ENCODE data around the gene IDH3B. TPM values are rescaled to one million over a fixed set of nuclear protein-coding genes. Genes with fewer than 3 reads are reported as not detected.

The IDH3B gene
- total and polyA plus RNA-seq, 2 of the 13 experiments (the other 11 are each of a cell fraction or from before 2014, with no cell fraction given): 215 to 254 TPM

DNA sequence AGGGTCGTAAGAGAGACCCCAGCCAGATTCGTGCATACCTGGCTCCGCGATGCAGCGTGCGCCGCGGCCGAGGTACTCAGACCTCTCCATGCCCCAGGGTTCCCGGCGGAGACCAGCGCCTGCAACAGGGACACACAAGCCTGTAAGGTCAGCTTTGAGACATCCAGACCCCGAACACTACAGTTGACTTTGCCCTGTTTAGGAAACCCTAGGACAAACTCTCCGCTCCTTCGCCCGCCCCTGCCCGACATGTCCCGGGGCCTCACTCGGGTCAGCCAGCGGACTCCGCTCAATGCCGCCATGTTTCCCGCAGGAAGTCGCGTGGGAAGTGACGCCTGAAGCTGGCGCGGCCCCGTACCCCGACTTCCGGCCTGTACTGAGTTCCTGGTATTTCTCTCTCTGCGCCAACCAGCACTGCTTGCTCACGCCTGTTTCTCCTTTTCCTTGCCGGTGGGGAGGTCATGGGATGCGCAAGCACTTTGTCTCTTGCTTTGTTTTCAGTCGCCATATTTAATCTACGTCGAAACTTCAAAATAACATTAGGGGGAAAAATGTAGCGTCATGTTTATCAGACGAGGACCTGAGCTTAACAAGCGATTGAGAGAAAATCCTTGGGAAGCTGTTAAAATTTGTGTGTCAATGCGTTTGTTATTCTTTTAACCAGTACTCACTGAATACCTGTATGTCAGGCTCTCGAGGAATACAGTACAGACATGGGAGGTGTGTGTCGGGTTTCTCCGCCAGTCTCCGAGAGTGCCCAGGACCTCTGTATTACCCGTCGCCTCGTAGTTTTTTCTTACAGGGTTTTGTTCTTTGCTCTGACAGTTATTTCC, at the start of gene IDH3B (continued):
- TF ChIP-seq, protein P1, sequence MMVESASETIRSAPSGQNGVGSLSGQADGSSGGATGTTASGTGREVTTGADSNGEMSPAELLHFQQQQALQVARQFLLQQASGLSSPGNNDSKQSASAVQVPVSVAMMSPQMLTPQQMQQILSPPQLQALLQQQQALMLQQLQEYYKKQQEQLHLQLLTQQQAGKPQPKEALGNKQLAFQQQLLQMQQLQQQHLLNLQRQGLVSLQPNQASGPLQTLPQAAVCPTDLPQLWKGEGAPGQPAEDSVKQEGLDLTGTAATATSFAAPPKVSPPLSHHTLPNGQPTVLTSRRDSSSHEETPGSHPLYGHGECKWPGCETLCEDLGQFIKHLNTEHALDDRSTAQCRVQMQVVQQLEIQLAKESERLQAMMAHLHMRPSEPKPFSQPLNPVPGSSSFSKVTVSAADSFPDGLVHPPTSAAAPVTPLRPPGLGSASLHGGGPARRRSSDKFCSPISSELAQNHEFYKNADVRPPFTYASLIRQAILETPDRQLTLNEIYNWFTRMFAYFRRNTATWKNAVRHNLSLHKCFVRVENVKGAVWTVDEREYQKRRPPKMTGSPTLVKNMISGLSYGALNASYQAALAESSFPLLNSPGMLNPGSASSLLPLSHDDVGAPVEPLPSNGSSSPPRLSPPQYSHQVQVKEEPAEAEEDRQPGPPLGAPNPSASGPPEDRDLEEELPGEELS (CRISPR knock-in tag; IDR thresholded peaks at IDR 0.05): peak; percentile 47
- TF ChIP-seq ATAD3A (CRISPR knock-in tag; IDR thresholded peaks at IDR 0.05) (peak; percentile 8; the same call in 1 of the 2 replicates), ZNF569 (CRISPR knock-in tag; IDR thresholded peaks at IDR 0.05; ENCODE audit: borderline replicate concordance) (0 out of 2 replicates have a peak, but pooled peaks have one; percentile 60), ZNF788 (CRISPR knock-in tag; IDR thresholded peaks at IDR 0.05; ENCODE audit: borderline replicate concordance) (peak; percentile 98)
- TF ChIP-seq, protein P2, sequence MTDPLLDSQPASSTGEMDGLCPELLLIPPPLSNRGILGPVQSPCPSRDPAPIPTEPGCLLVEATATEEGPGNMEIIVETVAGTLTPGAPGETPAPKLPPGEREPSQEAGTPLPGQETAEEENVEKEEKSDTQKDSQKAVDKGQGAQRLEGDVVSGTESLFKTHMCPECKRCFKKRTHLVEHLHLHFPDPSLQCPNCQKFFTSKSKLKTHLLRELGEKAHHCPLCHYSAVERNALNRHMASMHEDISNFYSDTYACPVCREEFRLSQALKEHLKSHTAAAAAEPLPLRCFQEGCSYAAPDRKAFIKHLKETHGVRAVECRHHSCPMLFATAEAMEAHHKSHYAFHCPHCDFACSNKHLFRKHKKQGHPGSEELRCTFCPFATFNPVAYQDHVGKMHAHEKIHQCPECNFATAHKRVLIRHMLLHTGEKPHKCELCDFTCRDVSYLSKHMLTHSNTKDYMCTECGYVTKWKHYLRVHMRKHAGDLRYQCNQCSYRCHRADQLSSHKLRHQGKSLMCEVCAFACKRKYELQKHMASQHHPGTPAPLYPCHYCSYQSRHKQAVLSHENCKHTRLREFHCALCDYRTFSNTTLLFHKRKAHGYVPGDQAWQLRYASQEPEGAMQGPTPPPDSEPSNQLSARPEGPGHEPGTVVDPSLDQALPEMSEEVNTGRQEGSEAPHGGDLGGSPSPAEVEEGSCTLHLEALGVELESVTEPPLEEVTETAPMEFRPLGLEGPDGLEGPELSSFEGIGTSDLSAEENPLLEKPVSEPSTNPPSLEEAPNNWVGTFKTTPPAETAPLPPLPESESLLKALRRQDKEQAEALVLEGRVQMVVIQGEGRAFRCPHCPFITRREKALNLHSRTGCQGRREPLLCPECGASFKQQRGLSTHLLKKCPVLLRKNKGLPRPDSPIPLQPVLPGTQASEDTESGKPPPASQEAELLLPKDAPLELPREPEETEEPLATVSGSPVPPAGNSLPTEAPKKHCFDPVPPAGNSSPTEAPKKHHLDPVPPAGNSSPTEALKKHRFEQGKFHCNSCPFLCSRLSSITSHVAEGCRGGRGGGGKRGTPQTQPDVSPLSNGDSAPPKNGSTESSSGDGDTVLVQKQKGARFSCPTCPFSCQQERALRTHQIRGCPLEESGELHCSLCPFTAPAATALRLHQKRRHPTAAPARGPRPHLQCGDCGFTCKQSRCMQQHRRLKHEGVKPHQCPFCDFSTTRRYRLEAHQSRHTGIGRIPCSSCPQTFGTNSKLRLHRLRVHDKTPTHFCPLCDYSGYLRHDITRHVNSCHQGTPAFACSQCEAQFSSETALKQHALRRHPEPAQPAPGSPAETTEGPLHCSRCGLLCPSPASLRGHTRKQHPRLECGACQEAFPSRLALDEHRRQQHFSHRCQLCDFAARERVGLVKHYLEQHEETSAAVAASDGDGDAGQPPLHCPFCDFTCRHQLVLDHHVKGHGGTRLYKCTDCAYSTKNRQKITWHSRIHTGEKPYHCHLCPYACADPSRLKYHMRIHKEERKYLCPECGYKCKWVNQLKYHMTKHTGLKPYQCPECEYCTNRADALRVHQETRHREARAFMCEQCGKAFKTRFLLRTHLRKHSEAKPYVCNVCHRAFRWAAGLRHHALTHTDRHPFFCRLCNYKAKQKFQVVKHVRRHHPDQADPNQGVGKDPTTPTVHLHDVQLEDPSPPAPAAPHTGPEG (CRISPR knock-in tag; IDR thresholded peaks at IDR 0.05): peak; percentile 57

Measured in HepG2 (cell line).